Gastroesophageal sphincter (tissue), 3 donors: ENCODE data around the gene AQP4.

Experiments used
- POLR2AphosphoS5 ChIP-seq: sonication (generic); formaldehyde crosslinking; IDR thresholded peaks from one replicate; pipeline ENCODE4 v1.6.1; 2017; ENCODE audit warnings: antibody characterized with exemption
- TF ChIP-seq, protein P1 (sequence below), 4 experiments: fragments of 200-600 bp in 2 of 4; fragments of 450-650 bp in 2 of 4; sonication (generic) in 1 of 4; IDR thresholded peaks; one replicate each; pipeline ENCODE4 v1.5.1; 2017 to 2019; ENCODE audit warnings: antibody characterized with exemption in 4 of 4, mild to moderate bottlenecking in 2 of 4, moderate library complexity in 2 of 4

DNA sequence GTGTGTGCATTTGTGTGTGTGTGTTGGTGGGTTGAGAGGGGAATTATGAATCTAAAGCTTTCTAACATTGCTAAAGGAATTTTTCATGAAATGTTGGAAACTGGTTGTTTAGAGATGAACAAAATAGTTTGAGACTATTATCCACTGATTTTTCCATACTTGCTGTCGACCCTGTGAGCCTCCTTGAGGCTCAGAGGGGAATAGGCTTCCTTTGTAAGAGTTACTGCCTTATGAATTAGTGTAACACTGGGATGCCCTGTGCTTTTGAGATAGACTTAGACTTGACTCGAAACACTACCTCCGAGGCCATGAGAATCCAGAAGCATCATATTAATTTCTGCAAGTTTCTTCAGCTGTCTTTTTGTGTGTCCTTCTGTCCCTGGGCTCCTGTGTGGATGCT lies 37.9 kb downstream of the AQP4 start:
- TF ChIP-seq, protein P1, sequence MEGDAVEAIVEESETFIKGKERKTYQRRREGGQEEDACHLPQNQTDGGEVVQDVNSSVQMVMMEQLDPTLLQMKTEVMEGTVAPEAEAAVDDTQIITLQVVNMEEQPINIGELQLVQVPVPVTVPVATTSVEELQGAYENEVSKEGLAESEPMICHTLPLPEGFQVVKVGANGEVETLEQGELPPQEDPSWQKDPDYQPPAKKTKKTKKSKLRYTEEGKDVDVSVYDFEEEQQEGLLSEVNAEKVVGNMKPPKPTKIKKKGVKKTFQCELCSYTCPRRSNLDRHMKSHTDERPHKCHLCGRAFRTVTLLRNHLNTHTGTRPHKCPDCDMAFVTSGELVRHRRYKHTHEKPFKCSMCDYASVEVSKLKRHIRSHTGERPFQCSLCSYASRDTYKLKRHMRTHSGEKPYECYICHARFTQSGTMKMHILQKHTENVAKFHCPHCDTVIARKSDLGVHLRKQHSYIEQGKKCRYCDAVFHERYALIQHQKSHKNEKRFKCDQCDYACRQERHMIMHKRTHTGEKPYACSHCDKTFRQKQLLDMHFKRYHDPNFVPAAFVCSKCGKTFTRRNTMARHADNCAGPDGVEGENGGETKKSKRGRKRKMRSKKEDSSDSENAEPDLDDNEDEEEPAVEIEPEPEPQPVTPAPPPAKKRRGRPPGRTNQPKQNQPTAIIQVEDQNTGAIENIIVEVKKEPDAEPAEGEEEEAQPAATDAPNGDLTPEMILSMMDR (IDR thresholded peaks at IDR 0.05): no peak
- TF ChIP-seq POLR2AphosphoS5: no peak
